K562 (cell line): ENCODE data around the gene RERE. TPM values are rescaled to one million over a fixed set of nuclear protein-coding genes. Genes with fewer than 3 reads are reported as not detected.

Experiments
- ATAC-seq: fragments of 200-7000 bp; cut with Tn5 transposase; 3 replicates; pipeline ENCODE4 v1.9.1; 2020; ENCODE audit warnings: moderate library complexity
- BruUV-seq: library from RNA; stranded (reverse); fragments of 400-500 nt; replicated peaks from 2 replicates; lab custom pipeline; 2021; lab: Mats Ljungman, UMichigan
- CTCF ChIA-PET: fragments of 300-600 bp; formaldehyde crosslinking; extraction: SDS; loops from one replicate; lab custom pipeline; 2021; ENCODE audit warnings: low intra/inter-chr PET ratio; lab: Yijun Ruan, JAX
- POLR2A ChIA-PET: fragments of 300-600, 350-650 bp; sonication (Branson Sonifier 250); formaldehyde crosslinking; extraction: SDS; loops from one replicate; lab custom pipeline; 2021; ENCODE audit warnings: antibody characterized with exemption, inconsistent platforms; lab: Yijun Ruan, JAX
- DNase-seq, 4 experiments: peaks; one replicate each; pipeline versions ENCODE4 v3.0.0 to v3.0.0-alpha.2; 2011 to 2018; ENCODE audit warnings: low spot score in 3 of 4, mixed read lengths in 3 of 4; ENCODE audit errors: extremely low read depth in 1 of 4
- FAIRE-seq: peaks from 2 replicates; lab custom pipeline; 2011; peaks lifted over from hg19 to GRCh38; lab: Jason Lieb, UNC
- H2AFZ ChIP-seq: 2 replicates; pipeline ENCODE4 v1.6.0; 2011; ENCODE audit warnings: low read depth, low read length, control low read depth, inconsistent platforms
- H3K27ac ChIP-seq: fragments of 200-600 bp; 3 replicates; pipeline ENCODE4 v1.8.0; 2011; ENCODE audit warnings: low read depth, mild to moderate bottlenecking, control low read depth, inconsistent platforms, low read length, moderate library complexity, mixed read lengths; ENCODE audit errors: extremely low read depth
- H3K27me3 ChIP-seq, 2 experiments: fragments of 300-600 bp in 1 of 2; 2 replicates in 1 of 2; 3 replicates in 1 of 2; pipeline versions ENCODE4 v1.6.0 to v1.8.0; 2011; ENCODE audit warnings: inconsistent platforms in 2 of 2, low read length in 2 of 2, mild to moderate bottlenecking in 1 of 2, mixed read lengths in 1 of 2, moderate library complexity in 1 of 2; ENCODE audit not compliant: control insufficient read depth in 2 of 2, insufficient read depth in 2 of 2
- H3K36me3 ChIP-seq: fragments of 300-600 bp; 3 replicates; pipeline ENCODE4 v1.8.0; 2011; ENCODE audit warnings: mild to moderate bottlenecking, low read length, inconsistent platforms; ENCODE audit not compliant: control insufficient read depth, insufficient read depth
- H3K4me1 ChIP-seq, 2 experiments: fragments of 200-600 bp in 1 of 2; replicated peaks in 1 of 2; 2 replicates in 1 of 2; 3 replicates in 1 of 2; pipeline versions ENCODE4 v1.5.1 to v1.8.0; 2011; ENCODE audit warnings: inconsistent platforms in 2 of 2, low read length in 2 of 2, mild to moderate bottlenecking in 1 of 2, mixed read lengths in 1 of 2, moderate library complexity in 1 of 2; ENCODE audit not compliant: control insufficient read depth in 2 of 2, insufficient read depth in 2 of 2
- H3K4me2 ChIP-seq: 2 replicates; pipeline ENCODE4 v1.6.1; 2011; ENCODE audit warnings: low read length, control low read depth, inconsistent platforms, mixed read lengths; ENCODE audit not compliant: insufficient read depth
- H3K4me3 ChIP-seq: fragments of 200-600 bp; sonication (generic), shearing (Covaris generic); 2 replicates; pipeline ENCODE4 v1.5.1; 2016; ENCODE audit warnings: control low read depth, inconsistent platforms
- H3K79me2 ChIP-seq: fragments of 200-600 bp; 3 replicates; pipeline ENCODE4 v1.8.0; 2011; ENCODE audit warnings: low read length, inconsistent platforms; ENCODE audit not compliant: control insufficient read depth, insufficient read depth
- H3K9ac ChIP-seq, 2 experiments: 2 replicates each; pipeline versions ENCODE4 v1.6.0 to v1.6.1; 2011; ENCODE audit warnings: low read depth in 2 of 2, low read length in 2 of 2, control low read depth in 1 of 2, inconsistent platforms in 1 of 2, mild to moderate bottlenecking in 1 of 2, mixed read lengths in 1 of 2; ENCODE audit not compliant: insufficient read depth in 1 of 2
- H3K9me1 ChIP-seq: one replicate; pipeline ENCODE4 v1.6.0; 2011; ENCODE audit warnings: inconsistent platforms, mild to moderate bottlenecking, low read length, moderate library complexity; ENCODE audit not compliant: control insufficient read depth, insufficient read depth
- H3K9me3 ChIP-seq: replicated peaks from 2 replicates; pipeline ENCODE4 v1.5.1; 2011; ENCODE audit warnings: low read depth, low read length, inconsistent platforms; ENCODE audit not compliant: control insufficient read depth, insufficient read depth
- H4K20me1 ChIP-seq: replicated peaks from 2 replicates; pipeline ENCODE4 v1.6.1; 2011; ENCODE audit warnings: low read length, inconsistent platforms, mixed read lengths; ENCODE audit not compliant: control insufficient read depth, insufficient read depth
- CBX3 ChIP-seq, 2 experiments: IDR thresholded peaks; 1 replicate in 1 of 2; 2 replicates in 1 of 2; pipeline ENCODE4 v1.6.1; 2012; ENCODE audit warnings: inconsistent platforms in 2 of 2, low read length in 2 of 2, borderline replicate concordance in 1 of 2, control low read depth in 1 of 2
- E2F3 ChIP-seq: fragments of 250-450 bp; sonication (Bioruptor Pico); IDR thresholded peaks from 2 replicates; pipeline ENCODE4 v1.4.0; 2020; ENCODE audit warnings: mild to moderate bottlenecking
- HNRNPL ChIP-seq: fragments of 200-400 bp; formaldehyde crosslinking; IDR thresholded peaks from 2 replicates; pipeline ENCODE4 v1.6.1; 2017; ENCODE audit warnings: low read depth, mild to moderate bottlenecking, low read length
- MTF1 ChIP-seq: fragments of 250-450 bp; sonication (Bioruptor Pico); IDR thresholded peaks from 2 replicates; pipeline ENCODE4 v1.9.0; 2021; ENCODE audit warnings: moderate library complexity, mild to moderate bottlenecking, inconsistent platforms, borderline replicate concordance
- TSC22D4 ChIP-seq: fragments of 450-650 bp; IDR thresholded peaks from 2 replicates; pipeline ENCODE4 v1.6.1; 2016; ENCODE audit warnings: missing genetic modification characterization, missing biosample characterization, control low read depth
- ZBTB8A ChIP-seq: fragments of 450-650 bp; IDR thresholded peaks from 2 replicates; pipeline ENCODE4 v1.6.1; 2018; ENCODE audit warnings: mild to moderate bottlenecking, moderate library complexity; ENCODE audit not compliant: partially characterized antibody
- ZNF165 ChIP-seq: fragments of 250-450 bp; sonication (Bioruptor Pico); IDR thresholded peaks from 2 replicates; pipeline ENCODE4 v1.4.0; 2020; ENCODE audit warnings: borderline replicate concordance
- WGBS: fragments of 100-300 bp; shearing (Covaris generic); methylation state at CpG from one replicate; pipeline ENCODE4 v1.1.6; 2016; ENCODE audit warnings: low coverage, mixed read lengths; ENCODE audit not compliant: insufficient coverage; ENCODE audit errors: missing lambda C conversion rate; 5-methylcytosine and 5-hydroxymethylcytosine counted together
- in situ Hi-C: fragments of 300-500 bp; cut with MboI; formaldehyde crosslinking; loops from 4 replicates; pipeline ENCODE4 v1.15.0; 2018; ENCODE audit warnings: inconsistent platforms, mixed read lengths
- intact Hi-C: fragments of 100-400 bp; cut with micrococcal nuclease; formaldehyde crosslinking; loops from 2 replicates; pipeline ENCODE4 v1.14.2; 2022
- polyA plus RNA-seq, 8 experiments: library from polyadenylated mRNA; depleted of rRNA in 4 of 8; stranded (reverse) in 5 of 8; unstranded in 3 of 8; fragments of >200 nt; fragmentation: Nextera tagmentation in 2 of 8; fragmentation: Illumina TruSeq in 1 of 8; extraction: Ambion mirVana in 2 of 8; extraction: Trizol in 1 of 8; gene quantifications; 2 replicates each; pipeline versions ENCODE4 v1.2.1 to v1.2.3, GENCODE V29; 2011 to 2014; ENCODE audit warnings: inconsistent platforms in 1 of 8, missing spikeins in 1 of 8
- total RNA-seq, 7 experiments: library from RNA; depleted of rRNA in 6 of 7; stranded (reverse); fragments of >200 nt in 6 of 7; fragmentation: Illumina TruSeq in 2 of 7; extraction: Trizol in 2 of 7; gene quantifications; 2 replicates each; pipeline versions ENCODE4 v1.2.1 to v1.2.3, GENCODE V29; 2011 to 2021; ENCODE audit warnings: low replicate concordance in 1 of 7

RERE gene
- total and polyA plus RNA-seq, 9 of the 15 experiments (the other 6 are each of a cell fraction or from before 2014, with no cell fraction given): 3.0 to 51.5 (median 13.4) TPM

GRCh38 chr1:8384577-8384976 lies 432.9 kb downstream of the RERE start:
- Histone ChIP-seq H4K20me1 (peaks cover 12% of the 10 kb centered on the region), H3K9me3 (no peaks in the 10 kb centered on the region), H3K27ac (no peak overlapping the region), H3K4me1 (peaks cover 14 to 15% of the 10 kb centered on the region in 2 experiments), H3K4me3 (no peak overlapping the region), H3K79me2 (peaks cover 19% of the 10 kb centered on the region), H2AFZ (no peak overlapping the region), H3K4me2 (no peak overlapping the region), H3K9ac (no peak overlapping the region), H3K9me1 (no peaks in the 10 kb centered on the region), H3K36me3 (peaks cover 14% of the 10 kb centered on the region; the same call in 2 of the 3 replicates), H3K27me3 (no peaks in the 10 kb centered on the region)
- TF ChIP-seq ZNF165 (CRISPR knock-in tag): no peak
- TF ChIP-seq CBX3 (IDR thresholded peaks at IDR 0.05; ENCODE audit: borderline replicate concordance in 1 of 2, low read length in 2 of 2): no peak
- no peak for TF ChIP-seq E2F3 (CRISPR knock-in tag)
- no peak for TF ChIP-seq TSC22D4 (tag)
- TF ChIP-seq HNRNPL: no peak
- TF ChIP-seq ZBTB8A: no peak
- no peak for TF ChIP-seq MTF1 (CRISPR knock-in tag)
- in situ Hi-C loops (no loop called here), intact Hi-C loops (no loop called here)
- ATAC-seq (no peak), FAIRE-seq (no peak), DNase-seq (no peak)
- 86% methylated on average over 2 of the region's 2 CpGs for WGBS
- BruUV-seq: no TSS peak
- ChIA-PET POLR2A (interaction anchor here (1.1 kb wide), 1 partner anchor 13 kb away, joined by 3 read pairs; no protein-coding TSS in a partner anchor), CTCF (no interaction called here)
